RKO (cell line): Measurements from ENCODE around the gene CEACAM19.
"Not testable (repeated sequence)": the region's sequence is repeated elsewhere in the genome, so short reads cannot be mapped to it uniquely, and the experiment has no call there.

Experiments used
- DNase-seq: peaks from one replicate; pipeline ENCODE4 v3.0.0-alpha.2; 2016; ENCODE audit warnings: low spot score

The CEACAM19 gene

DNA sequence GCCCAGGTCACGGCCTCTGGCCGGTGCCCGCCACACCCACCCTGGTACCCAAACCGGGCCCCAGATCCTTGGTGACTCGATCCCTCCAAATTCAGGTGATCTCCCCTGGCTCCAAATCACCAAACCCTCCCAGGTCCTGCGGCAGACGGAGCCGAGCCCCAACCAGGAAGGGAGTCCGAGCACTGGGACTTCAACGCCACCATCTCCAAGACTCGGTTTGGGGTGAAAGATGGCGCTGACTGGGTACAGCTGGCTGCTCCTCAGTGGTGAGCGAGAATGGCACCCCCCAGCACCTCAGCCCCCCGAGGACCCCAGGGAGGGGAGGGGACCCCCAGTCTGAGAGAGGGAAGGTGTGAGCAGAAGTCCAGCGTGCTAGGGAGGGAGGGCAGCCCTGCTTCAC, 29.9 kb downstream of the CEACAM19 start:
- DNase-seq, result no peak

DNA sequence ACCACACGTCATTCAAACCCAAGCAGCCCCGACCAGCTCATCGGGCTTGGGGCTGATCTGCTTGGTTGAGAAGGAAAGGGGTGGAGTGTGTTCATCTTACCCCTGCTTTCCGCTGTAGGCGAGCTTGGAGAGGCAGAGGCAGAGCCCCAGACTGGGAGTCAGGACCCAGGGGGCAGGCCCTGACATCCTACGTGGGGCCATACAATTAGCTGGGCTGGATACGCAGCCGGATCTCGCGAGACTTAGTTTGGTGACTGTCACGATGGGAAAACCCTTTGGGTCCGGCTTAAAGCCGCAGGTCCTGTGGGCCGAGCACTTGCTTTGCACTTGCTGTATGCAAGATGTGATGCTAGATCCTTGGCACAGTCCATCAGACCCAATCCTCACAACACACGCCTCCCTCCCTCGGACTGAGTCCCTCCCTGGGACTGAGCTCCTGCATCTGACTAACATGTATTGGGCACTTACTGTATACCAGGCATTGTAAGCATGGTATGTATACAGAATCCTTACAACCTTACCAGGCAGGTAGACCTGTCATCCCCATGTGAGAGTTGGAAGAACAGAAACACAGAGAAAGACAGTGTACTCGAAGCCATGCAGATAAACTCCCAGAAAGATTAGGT, 31.4 kb downstream of the CEACAM19 start:
- DNase-seq, result no peak

DNA sequence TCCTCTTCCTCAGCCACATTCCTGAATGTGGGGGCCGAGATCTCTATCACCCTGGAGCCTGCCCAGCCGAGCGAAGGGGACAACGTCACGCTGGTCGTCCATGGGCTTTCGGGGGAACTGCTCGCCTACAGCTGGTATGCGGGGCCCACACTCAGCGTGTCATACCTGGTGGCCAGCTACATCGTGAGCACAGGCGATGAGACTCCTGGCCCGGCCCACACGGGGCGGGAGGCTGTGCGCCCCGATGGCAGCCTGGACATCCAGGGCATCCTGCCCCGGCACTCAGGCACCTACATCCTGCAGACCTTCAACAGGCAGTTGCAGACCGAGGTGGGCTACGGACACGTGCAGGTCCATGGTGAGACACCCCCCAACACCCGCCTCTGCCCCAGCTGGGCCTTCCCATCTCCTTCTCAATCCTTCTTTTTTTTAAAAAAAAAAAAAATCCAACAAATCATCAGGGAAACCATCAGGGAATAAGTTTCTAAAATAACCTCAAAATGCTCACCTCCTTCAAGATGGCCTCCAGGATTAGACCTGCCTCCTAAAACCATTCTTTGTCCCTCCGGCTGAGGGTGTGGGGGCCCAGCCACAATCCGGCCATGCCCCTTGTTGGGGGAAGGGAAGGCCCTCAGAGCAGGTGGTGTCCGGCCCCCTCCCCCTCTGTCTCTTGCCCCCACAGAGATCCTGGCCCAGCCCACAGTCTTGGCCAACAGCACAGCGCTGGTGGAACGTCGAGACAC, 32.2 kb downstream of the CEACAM19 start:
- DNase-seq, result no peak

DNA sequence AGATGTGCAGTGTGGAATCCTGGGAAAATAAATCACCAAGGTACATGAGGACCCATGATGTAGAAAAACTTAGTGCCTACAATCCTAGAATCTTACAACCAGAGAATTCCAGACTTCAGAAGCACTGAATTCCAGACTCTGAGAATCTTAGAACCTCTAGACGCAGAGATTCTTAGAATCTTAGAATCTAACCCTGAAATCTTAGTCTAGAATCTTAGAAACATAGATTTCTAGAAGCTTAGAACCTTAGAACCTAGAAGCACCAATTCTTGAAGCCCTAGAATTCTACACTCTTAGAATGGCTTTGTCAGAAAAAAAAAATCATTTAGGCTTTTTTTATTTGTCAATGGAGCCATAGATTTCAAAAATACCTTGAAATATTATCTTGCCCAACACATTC, 33.7 kb downstream of the CEACAM19 start:
- DNase-seq, result no peak

DNA sequence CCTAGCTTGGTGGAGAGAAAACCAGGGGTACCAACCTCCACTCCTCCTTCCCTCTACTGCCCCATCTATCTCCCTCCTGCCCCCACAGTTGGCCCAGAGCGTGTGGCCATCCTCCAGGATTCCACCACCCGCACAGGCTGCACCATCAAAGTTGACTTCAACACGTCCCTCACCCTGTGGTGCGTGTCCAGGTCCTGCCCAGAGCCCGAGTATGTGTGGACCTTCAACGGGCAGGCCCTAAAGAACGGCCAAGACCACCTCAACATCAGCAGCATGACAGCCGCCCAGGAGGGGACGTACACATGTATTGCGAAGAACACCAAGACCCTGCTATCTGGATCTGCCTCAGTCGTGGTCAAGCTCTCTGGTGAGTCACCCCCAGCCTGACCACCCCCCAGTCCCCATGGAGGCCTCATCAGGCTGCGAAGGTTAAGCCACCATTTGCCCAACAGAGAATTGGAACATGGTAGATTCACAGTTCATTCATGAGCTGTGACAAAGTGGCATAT, 34.3 kb downstream of the CEACAM19 start:
- no peak for DNase-seq

DNA sequence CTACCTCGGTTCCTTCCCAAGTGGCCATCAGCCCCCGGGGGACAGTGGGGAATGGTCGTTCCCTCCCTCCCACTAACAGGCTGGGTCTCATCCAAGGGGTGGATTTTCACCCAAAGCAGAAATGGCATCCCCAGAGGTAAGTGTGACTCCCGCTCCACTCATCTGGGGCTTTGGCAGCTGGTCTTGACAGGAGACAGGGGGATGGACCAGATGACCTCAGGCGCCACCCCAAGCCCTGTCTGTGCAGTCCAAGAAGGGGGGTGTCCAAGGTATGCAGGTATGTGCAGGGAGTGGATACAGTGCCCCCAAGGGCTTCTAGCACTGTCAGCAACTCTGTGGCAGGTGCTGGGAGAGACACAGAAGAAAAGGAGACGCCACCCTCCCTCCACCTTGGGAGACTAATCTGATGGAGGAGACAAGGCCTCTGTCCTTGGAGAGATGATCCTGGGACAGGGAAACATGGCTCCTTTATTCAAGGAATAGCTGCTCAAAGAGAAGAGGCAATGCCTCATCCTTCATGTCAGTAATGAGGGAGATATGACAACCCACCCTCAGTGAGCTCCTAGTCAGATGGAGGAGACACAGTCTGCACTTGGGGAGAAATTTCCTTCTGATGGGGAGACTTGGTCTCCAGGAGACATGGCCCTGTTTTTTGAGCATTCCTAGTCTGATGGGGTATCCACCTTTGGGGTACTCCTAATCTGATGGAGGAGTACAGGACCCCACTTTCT, 35.4 kb downstream of the CEACAM19 start:
- no peak for DNase-seq

DNA sequence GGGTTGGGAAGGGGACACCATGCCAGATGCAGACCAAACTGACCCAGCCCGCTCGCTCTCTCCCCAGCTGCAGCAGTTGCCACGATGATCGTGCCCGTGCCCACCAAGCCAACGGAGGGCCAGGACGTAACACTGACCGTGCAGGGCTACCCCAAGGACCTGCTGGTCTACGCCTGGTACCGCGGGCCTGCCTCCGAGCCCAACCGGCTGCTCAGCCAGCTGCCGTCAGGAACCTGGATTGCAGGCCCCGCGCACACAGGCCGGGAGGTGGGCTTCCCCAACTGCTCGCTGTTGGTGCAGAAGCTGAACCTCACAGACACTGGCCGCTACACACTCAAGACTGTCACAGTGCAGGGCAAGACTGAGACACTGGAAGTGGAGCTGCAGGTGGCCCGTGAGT, 36.5 kb downstream of the CEACAM19 start:
- DNase-seq, result no peak

DNA sequence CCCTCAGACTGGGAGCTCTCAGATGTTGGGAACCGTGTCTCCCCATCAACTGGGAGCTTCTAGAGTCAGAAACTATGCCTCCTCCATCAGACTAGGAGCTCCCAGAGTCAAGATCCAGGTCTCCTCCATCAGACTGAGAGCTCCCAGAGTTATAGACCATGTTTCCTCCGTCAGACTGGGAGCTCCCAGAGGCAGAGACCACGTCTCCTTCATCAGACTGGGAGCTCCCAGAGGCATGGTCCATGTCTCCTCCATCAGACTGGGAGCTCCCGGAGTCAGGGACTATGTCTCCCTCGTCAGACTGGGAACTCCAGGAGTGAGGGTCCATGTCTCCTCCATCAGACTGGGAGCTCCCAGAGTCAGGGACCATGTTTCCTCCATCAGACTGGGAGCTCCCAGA, 37.7 kb downstream of the CEACAM19 start:
- DNase-seq, result no peak

DNA sequence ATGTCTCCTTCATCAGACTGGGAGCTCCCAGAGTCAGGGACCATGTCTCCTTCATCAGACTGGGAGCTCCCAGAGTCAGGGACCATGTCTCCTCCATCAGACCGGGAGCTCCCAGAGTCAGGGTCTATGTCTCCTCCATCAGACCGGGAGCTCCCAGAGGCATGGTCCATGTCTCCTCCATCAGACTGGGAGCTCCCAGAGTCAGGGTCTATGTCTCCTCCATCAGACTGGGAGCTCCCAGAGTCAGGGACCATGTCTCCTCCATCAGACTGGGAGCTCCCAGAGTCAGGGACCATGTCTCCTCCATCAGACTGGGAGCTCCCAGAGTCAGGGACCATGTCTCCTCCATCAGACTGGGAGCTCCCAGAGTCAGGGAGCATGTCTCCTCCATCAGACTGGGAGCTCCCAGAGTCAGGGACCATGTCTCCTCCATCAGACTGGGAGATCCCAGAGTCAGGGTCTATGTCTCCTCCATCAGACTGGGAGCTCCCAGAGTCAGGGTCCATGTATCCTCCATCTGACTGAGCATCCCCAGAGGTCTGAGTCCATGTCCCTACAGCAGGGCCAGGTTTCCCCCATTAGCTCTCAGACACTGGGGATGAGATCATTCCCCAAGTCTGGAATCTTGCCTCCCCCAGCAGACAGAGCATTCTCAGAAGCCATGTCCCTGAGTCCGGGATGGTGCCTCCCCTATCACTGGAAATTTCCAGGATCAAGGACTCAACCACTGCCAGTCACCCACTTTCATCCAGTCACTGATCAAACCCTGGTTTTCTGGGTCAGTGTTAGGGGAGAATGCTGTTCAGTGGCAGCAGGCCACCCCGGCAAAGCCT, 38.4 kb downstream of the CEACAM19 start:
- not testable (repeated sequence) for DNase-seq

DNA sequence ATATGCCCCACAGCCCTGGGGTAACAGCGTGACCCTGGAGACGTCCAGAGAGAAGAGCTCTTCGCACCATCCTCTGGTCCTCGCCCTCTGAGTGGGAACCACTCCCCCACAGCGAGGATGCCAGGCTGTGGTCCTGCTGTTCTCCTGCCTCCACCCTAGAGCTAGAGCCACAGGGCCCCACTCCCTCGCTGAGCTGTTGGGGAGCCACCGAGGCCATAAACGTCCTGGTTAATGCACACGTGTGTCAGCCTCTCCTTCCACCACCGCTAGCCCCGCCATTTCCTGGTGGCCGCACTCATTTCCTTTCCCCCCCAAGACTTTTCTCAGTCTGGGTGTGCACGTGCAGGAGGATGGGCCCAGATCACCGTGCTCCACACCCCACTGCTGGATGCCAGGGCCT, 39.2 kb downstream of the CEACAM19 start:
- DNase-seq, result no peak

DNA sequence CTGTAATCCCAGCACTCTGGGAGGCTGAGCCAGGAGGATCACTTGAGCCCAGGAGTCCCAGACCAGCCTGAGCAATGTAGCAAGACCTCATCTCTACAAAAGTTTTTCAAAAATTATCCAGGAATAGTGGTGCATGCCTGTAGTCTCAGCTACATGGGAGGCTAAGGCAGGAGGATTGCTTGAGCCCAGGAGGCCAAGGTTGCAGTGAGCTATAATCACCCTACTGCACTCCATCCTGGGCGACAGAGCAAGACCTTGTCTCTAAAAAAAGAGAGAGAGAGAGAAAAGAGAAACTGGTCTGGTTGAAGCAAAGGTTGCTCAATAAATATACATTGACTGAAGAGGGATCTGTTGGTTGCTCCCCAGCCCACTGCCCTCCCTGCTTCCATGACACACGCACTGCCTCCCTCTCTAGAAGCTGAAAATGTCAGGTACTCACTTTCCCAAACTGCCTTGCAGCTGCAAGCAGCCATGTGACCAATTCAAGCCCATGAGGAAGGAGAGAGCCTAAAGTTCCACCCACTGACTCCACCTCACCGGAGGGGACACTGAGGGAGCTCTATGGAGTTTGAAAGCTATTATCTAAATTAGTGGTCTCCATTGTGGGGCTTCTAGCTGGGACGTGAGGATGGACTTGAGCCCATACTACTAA, 41.7 kb downstream of the CEACAM19 start:
- DNase-seq, result no peak

DNA sequence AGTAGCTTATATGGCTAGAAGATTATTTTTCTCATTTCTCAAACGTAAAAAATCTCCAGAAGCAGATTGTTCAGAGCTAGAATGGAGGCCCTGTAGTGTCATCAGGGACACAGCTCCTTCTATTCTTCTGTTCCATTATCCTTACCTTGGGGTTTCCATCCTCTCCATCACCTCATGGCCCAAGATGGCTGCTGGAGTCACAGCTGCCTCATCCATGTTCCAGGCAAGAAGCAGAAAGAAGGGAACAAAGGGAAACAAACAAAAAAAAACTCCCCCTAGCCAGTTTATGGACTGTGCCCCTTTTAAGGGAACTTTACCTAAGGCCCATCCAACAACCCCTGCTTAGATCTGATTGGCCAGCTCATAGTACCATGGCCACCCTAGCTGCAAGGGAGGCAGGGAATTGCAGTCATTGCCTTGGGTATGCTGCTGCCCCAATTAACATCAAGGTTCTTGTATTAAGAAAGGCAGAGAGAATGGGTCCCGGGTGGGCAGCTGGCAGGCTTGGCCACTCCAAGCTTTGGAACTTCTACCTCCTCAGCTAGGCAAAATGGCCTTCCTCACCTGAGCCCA, 43.4 kb downstream of the CEACAM19 start:
- no peak for DNase-seq

DNA sequence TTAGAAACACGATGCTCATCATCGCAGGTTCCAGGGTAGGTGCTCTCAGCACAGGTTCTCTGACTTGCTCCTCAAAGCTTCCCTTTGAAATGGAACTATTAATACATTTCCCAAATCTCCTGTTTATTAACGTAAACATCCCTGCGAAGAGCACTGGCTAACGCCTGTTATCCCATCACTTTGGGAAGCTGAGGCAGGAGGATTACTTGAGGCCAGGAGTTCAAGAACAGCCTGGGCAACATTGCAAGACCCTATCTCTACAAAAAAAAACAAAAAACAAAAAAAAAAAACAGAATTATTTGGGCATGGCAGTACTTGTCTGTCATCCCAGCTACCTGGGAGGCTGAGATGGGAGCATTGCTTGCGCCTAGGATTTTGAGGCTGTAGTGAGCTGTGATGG, 46.3 kb downstream of the CEACAM19 start:
- DNase-seq, result no peak

DNA sequence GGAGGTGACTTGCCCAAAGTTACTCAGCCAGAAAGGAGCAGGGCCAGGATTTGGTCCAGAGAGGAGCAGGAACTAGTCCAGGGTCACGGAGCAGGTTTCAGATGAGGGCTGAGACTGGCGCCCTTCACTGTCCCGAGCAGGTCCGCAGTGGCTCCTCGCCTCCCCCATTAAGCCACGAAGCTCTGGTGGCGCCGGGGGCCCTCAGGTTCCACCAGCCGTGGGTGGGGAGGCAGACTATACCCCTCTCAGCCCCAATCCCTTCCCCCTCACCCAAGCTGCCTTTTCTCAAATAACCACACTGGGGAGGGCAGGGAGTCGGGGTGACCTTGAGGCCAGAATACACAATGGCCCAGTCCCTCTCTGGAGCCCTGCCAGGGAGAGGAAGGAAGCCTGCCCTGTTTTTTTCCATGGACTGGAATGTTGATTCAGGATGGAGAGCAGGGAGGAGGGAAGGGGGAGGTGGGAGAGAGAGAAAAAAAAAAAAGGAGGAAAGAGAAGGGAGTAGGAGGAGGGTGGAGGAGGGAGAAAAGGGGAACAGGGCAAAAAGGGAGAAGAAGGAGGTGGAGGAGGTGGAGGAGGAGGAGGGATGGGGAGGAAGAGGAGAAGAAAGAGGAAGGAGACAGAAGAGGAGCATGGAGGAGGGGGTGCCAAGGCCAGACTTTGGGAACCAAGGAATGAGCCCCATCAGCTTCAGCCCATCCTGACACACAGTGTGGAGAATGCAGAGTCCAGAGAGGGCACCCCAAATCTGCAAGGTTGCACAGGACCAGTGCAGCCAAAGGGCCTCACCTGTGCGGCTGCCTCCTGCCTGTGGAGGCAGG, 47.4 kb downstream of the CEACAM19 start:
- no peak for DNase-seq

DNA sequence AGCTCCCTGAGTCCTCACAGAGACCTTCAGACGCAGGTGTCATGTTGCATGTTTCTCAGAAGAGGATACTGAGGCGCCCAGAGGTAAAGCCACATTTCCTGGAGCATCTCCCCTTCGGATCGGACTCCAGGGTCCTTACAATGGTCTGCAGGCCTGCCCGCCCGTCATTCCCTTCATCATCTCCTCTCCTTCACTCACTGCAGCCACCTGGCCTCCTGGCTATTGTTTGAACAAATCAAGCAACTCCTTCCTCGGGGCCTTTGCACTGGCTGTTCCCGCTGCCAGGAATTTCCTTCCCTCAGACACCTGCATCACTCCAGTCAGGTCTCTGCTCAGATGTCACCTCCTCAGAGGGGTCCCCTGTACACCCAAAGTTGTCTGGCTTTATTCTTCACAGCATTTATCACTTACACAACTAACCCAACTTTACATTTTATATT, 48.0 kb downstream of the CEACAM19 start:
- DNase-seq, result no peak

DNA sequence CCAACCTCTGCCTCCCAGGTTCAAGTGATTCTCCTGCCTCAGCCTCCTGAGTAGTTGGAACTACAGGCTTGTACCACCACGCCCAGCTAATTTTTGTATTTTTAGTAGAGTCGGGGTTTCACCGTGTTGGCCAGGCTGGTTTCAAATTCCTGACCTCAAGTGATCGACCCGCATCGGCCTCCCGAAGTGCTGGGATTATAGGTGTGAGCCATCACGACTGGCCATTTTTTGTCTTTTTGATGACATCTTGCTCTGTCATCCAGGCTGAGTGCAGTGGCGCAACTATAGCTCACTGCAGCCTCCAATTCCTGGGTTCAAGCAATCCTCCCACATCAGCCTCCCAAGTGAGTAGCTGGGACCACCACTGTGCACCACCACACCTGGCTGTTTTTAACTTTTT, 49.1 kb downstream of the CEACAM19 start:
- not testable (repeated sequence) for DNase-seq

DNA sequence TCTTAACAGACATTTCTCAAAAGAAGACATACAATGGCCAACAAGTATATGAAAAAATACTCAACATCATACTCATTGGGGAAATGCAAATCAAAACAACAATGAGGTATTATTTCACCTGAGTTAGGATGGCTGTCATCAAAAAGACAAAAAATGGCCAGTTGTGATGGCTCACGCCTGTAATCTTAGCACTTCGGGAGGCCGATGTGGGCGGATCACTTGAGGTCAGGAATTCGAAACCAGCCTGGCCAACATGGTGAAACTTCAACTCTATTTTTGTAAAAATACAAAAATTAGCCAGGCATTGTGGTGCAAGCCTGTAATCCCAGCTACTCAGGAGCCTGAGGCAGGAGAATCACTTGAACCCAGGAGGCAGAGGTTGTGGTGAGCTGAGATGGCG, 49.7 kb downstream of the CEACAM19 start:
- no peak for DNase-seq

DNA sequence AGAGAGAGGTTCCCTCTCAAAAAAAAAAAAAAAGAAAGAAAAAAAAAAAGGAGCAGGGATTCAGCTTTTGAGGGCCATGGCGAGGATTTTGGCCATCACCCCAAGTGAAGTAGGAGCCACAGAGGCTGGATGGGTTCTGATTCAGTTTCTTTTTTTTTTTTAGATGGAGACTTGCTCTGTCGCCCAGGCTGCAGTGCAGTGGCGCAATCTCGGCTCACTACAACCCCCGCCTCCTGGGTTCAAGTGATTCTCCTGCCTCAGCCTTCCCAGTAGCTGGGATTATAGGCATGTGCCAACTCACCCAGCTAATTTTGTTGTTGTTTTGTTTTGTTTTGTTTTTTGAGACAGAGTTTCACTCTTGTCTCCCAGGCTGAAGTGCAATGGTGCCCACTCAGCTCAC, 50.1 kb downstream of the CEACAM19 start:
- DNase-seq, result not testable (repeated sequence)

DNA sequence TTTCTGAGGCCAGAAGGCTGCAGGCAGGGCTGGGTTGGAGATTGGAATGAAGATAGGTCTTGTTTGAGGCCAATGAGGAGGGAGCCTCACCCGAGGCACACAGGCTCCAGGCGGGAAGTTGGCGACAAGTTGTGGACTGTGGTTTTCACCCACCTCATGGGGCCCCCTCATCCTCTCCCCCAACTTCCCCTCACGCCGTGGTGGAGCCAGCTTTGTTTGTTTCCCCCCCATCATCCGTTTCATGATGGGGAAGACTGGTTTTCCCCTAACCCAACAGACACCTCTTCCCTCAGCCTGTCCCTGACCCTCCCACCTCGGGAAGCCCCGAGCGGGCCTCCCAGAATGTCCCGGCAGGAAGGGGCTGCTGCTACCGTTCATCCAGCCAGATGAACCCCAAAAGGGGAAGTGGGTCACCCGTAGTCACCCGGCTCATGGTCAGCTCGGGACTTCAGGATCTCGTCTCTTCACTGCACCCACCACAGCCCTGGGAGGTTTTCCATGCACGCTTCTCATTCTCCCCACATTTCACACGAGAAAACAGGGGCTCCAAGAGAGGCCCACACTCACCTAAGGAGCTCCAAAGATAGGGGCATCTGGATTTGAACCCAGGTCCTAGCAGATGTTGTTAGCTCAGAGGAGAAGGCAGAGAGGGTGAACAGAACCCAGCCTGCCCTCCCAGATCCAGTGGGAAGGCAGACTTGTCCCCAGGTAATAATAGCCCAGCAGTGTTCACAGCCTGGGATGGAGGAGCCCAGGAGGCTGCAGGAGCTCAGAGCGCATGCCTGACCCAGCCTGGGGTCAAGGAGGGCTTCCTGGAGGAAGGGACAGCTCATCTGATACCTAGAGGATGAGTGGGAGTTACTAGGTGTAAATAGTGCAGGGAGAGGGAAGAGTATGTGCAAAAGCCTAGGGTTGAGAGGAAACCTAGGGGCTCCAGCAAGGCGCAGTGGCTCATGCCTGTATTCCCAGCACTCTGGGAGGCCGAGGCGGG, 51.1 kb downstream of the CEACAM19 start:
- DNase-seq, result no peak
